K562 (cell line): ENCODE results near the gene FREM1.

Experiments
- CREB1 ChIP-seq, 2 experiments: sonication (generic) in 1 of 2; formaldehyde crosslinking in 1 of 2; IDR thresholded peaks; 2 replicates each; pipeline versions ENCODE4 v1.6.1 to v1.8.0; 2012 to 2022; ENCODE audit warnings: inconsistent platforms in 1 of 2, mild to moderate bottlenecking in 1 of 2, missing genetic modification reagents in 1 of 2, moderate library complexity in 1 of 2
- GTF2A2 ChIP-seq: IDR thresholded peaks from 2 replicates; pipeline ENCODE4 v1.6.1; 2016; ENCODE audit warnings: mild to moderate bottlenecking, missing genetic modification characterization, missing compliant biosample characterization
- PHB2 ChIP-seq: fragments of 450-650 bp; IDR thresholded peaks from 2 replicates; pipeline ENCODE4 v1.6.1; 2017; ENCODE audit warnings: low read depth
- POLR2A ChIP-seq: fragments of 450-650 bp; conservative IDR thresholded peaks from 2 replicates; pipeline ENCODE4 v1.6.1; 2016
- SMARCA4 ChIP-seq: fragments of 450-650 bp; IDR thresholded peaks from 2 replicates; pipeline ENCODE4 v1.6.1; 2016
- SP2 ChIP-seq: IDR thresholded peaks from 2 replicates; pipeline ENCODE4 v1.6.1; 2011; ENCODE audit warnings: mild to moderate bottlenecking, low read depth, low read length, moderate library complexity; ENCODE audit not compliant: poor library complexity, severe bottlenecking; ENCODE audit errors: extremely low read depth
- ZFP30 ChIP-seq: fragments of 250-450 bp; sonication (Bioruptor Pico); IDR thresholded peaks from 2 replicates; pipeline ENCODE4 v1.8.0; 2022; ENCODE audit warnings: moderate library complexity, mild to moderate bottlenecking, inconsistent platforms, borderline replicate concordance
- ZNF512 ChIP-seq: IDR thresholded peaks from 2 replicates; pipeline ENCODE4 v1.6.1; 2016; ENCODE audit warnings: missing genetic modification characterization, missing compliant biosample characterization
- TF ChIP-seq, protein P1 (sequence below): sonication (generic); formaldehyde crosslinking; IDR thresholded peaks from 2 replicates; pipeline ENCODE4 v1.5.0; 2020; ENCODE audit warnings: missing genetic modification reagents
- TF ChIP-seq, protein P2 (sequence below), 3 experiments: IDR thresholded peaks in 2 of 3; conservative IDR thresholded peaks in 1 of 3; 2 replicates each; pipeline ENCODE4 v1.5.1; 2011 to 2012; ENCODE audit warnings: low read length in 3 of 3, mild to moderate bottlenecking in 3 of 3, control low read depth in 2 of 3, improper control_type of control experiment in 1 of 3, inconsistent platforms in 1 of 3, low read depth in 1 of 3, mixed read lengths in 1 of 3, moderate library complexity in 1 of 3; ENCODE audit not compliant: insufficient read depth in 2 of 3

DNA sequence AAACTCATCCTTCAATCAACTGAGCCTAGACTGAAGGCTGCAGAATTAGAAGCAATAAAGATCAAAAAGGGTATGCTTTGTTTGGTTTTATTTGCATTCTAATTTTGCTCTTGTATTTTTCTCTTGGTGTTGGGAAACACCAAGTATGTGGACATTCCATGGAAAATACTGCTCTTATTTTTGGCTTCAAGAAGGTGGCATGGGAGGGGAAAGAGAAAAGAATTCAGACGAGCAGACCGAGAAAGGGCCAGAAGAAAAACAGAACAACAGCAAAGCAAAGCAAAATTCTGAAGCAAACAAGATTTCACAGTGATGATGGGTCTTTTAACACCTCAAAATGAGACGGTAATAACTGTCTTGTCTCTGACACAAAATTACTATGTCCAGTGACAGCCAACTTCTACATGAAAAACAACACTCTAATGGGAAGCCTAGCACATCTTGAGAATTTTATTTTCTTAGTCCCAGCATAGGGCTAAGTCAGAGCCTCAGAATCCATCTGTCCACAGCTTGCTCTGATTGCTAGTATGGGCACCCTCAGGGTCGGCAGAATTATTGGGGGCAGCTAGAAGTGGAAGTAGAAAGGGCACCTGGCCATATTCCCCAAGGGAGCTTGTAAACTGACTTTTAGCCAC is 26.8 kb downstream of the FREM1 start:
- TF ChIP-seq SMARCA4 (no peak), GTF2A2 (tag) (no peak), ZNF512 (tag) (no peak), POLR2A (no peak), CREB1 (IDR thresholded peaks at IDR 0.05) (no peak), CREB1 (CRISPR knock-in tag; IDR thresholded peaks at IDR 0.05) (no peak), PHB2 (no peak), SP2 (no peak), ZFP30 (CRISPR knock-in tag) (no peak)
- TF ChIP-seq, protein P1, sequence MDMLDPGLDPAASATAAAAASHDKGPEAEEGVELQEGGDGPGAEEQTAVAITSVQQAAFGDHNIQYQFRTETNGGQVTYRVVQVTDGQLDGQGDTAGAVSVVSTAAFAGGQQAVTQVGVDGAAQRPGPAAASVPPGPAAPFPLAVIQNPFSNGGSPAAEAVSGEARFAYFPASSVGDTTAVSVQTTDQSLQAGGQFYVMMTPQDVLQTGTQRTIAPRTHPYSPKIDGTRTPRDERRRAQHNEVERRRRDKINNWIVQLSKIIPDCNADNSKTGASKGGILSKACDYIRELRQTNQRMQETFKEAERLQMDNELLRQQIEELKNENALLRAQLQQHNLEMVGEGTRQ (CRISPR knock-in tag), result no peak
- TF ChIP-seq, protein P2, sequence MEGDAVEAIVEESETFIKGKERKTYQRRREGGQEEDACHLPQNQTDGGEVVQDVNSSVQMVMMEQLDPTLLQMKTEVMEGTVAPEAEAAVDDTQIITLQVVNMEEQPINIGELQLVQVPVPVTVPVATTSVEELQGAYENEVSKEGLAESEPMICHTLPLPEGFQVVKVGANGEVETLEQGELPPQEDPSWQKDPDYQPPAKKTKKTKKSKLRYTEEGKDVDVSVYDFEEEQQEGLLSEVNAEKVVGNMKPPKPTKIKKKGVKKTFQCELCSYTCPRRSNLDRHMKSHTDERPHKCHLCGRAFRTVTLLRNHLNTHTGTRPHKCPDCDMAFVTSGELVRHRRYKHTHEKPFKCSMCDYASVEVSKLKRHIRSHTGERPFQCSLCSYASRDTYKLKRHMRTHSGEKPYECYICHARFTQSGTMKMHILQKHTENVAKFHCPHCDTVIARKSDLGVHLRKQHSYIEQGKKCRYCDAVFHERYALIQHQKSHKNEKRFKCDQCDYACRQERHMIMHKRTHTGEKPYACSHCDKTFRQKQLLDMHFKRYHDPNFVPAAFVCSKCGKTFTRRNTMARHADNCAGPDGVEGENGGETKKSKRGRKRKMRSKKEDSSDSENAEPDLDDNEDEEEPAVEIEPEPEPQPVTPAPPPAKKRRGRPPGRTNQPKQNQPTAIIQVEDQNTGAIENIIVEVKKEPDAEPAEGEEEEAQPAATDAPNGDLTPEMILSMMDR (IDR thresholded peaks at IDR 0.05 in 2 of 3, conservative IDR thresholded peaks at IDR 0.05 in 1 of 3; ENCODE audit: insufficient read depth in 2 of 3, low read depth in 1 of 3, low read length in 3 of 3), result no peak
